ENCODE measurements around the gene GDPGP1.

DNA sequence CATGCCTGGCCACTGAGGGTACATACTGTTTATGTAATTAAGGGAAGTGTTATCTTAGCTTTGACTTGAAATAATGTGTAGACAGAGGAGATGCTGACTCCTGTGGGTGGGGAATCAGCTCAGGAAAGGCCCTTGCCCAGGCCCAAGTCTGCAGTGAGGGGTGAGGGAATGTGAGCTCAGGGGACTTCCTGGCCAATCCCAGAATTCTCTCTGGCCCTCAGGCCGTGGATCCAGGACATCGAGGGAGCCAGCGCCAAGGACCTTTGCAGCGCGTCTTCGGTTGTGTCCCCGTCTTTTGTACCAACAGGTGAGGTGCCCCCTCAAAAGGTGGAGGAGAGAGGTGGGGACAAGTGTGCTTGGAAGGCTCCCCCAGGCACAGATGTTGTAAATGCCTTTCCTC lies 6.7 kb upstream of the GDPGP1 start:
- TF ChIP-seq POLR2A (IDR thresholded peaks at IDR 0.05; ENCODE audit: low read depth, low read length), result no peak
- no peak for TF ChIP-seq TAF1 (IDR thresholded peaks at IDR 0.05; ENCODE audit: low read depth, low read length)
